Choroid plexus epithelial cell (primary cell): Measurements from ENCODE around the gene WDR90.

ENCODE experiments used
- DNase-seq: peaks from one replicate; pipeline ENCODE4 v3.0.0-alpha.2; 2010; ENCODE audit warnings: low read depth
- H3K4me3 ChIP-seq: 2 replicates; pipeline ENCODE4 v1.5.1; 2011; ENCODE audit warnings: low read depth, mild to moderate bottlenecking, control low read depth, low read length, moderate library complexity
- CTCF ChIP-seq: conservative IDR thresholded peaks from 2 replicates; pipeline ENCODE4 v1.5.1; 2011; ENCODE audit warnings: low read depth, mild to moderate bottlenecking, control low read depth, inconsistent platforms, low read length, moderate library complexity

WDR90 gene

GRCh38 chr16:670485-671352, 21.6 kb downstream of the WDR90 start:
- no peak for DNase-seq
- no peak overlapping the region for H3K4me3 ChIP-seq
- no peak for TF ChIP-seq CTCF

DNA sequence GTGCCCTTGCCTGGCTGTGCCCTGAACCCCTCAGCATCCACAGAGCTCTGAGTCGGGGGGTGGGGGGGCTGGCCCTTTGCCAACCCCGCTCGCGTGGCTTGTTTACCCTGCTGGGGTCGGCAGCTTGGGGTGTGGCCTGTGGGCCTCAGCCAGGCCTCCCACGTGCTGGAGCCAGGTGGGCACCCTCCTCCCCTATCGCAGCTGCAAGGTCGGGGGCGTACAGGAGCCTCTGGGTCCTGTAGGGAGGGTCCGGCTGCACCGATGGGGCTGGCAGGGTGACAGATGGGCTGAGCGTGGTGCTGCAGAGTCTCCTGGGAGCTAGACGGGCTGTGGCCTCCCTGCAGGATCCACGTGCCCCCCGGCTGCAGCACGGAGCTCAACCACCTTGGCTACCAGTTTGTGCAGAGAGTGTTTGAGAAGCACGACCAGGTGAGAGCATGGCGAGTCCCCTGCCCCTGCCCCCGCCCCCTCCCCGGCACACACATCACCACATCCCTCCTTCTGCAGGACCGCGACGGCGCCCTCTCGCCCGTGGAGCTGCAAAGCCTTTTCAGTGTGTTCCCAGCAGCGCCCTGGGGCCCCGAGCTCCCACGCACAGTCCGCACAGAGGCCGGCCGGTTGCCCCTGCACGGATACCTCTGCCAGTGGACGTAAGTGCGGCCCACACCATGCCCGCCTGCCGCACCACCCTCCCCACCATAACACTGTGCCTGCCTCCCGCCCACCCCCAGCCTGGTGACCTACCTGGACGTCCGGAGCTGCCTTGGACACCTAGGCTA, 22.4 kb downstream of the WDR90 start:
- no peak for DNase-seq
- no peak overlapping the region for H3K4me3 ChIP-seq
- no peak for TF ChIP-seq CTCF

DNA sequence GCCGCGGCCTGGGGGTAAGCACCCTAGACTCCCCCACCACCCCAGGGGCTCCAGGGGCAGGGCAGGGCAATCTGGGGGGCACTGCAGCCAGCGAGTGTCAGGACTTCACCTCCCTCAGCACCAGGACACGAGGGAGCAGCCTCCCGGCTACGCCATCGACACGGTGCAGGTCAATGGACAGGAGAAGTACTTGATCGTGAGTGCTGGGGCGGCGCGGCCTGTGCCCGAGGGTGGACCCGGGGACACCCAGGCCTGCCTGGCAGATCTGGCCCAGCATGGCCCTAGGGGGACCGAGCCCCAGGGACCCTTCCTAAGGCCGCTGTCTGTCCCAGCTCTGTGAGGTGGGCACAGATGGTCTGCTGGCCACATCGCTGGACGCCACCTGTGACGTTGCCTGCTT, 23.2 kb downstream of the WDR90 start:
- TF ChIP-seq CTCF, result no peak

GRCh38 chr16:672851-673250, 23.7 kb downstream of the WDR90 start:
- DNase-seq, result no peak

More for the DNA sequence above, 23.2 kb downstream of the WDR90 start:
- H3K4me3 ChIP-seq, result no peak overlapping the region
- DNase-seq, result no peak

DNA sequence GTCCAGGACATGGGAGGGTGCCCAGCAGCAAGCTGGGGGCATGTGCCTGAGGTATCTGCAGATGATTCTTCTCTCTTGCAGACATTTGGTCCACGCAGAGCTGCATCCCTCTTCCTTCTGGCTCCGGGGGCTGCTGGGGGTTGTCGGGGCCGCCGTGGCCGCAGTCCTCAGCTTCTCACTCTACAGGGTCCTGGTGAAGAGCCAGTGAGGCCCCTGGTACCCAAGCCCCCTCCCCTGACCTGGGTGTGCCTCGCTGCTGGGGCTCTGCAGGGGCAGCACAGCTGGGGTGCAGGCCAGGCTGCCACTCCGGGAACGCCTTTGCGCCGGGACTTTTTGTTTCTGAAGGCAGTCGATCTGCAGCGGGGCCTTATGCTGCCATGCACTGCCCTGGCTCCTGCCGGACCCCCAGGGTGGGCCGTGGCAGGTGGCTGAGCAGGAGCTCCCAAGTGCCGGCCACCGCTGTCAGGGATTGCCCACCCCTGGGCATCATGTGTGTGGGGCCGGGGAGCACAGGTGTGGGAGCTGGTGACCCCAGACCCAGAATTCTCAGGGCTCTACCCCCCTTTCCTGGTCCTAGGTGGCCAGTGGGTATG, 24.3 kb downstream of the WDR90 start:
- H3K4me3 ChIP-seq, result no peak overlapping the region
- DNase-seq, result no peak
- TF ChIP-seq CTCF, result no peak

More at GRCh38 chr16:672851-673250, 23.7 kb downstream of the WDR90 start:
- no peak for TF ChIP-seq CTCF
- no peak overlapping the region for H3K4me3 ChIP-seq

- no peak for TF ChIP-seq CTCF
- no peak overlapping the region for H3K4me3 ChIP-seq
- DNase-seq, result no peak
These were observed 25.2 kb downstream of the WDR90 start for GRCh38 chr16:674214-674881.
